ENCODE data around the gene LCE7A. TPM values are rescaled to one million over a fixed set of nuclear protein-coding genes. Genes with fewer than 3 reads are reported as not detected.

The LCE7A gene, protein sequence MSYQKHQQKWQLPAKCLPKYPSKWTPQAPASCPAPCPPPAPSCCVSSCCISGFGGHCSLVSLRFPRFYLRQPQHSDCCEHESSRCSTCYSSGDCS
- not detected in 2 replicates for total RNA-seq
- long read RNA-seq: 0 reads

GRCh38 chr1:152859696-152860095 lies at the start of gene LCE7A:
TSS of gene LCE7A (plus strand) at chr1:152859996. CDS start at chr1:152860698, 702 bp downstream.
- Mint-ChIP-seq H3K27me3 (ENCODE audit: low read depth) (no peaks in the 10 kb centered on the region), H3K9me3 (peaks cover 21% of the 10 kb centered on the region), H3K36me3 (ENCODE audit: low read depth) (no peaks in the 10 kb centered on the region)

DNA sequence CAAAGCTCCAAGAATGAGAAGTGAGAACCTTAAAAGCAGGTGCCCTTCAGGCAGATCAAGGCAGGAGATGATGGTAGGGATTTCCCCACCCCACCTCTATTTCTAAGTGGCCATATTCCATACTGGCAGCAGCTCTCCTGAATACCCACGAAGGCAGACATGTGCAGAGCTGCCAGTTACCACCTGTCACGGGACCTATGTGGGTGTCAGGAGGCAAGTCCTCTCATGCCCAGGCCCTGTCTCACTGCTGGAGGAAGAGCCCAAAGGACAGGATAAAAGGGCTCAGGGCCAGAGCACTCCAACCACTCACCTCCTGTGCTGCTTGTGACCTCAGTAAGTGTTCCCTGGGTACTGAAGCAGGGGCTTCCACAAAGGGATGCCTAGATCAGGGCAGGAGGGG lies 48.7 kb upstream of the LCE7A start:
- Mint-ChIP-seq H3K27ac (ENCODE audit: unreplicated experiment) (no peak overlapping the region), H3K4me1 (no peaks in the 10 kb centered on the region), H3K36me3 (ENCODE audit: low read depth) (no peaks in the 10 kb centered on the region), H3K27me3 (ENCODE audit: low read depth) (no peaks in the 10 kb centered on the region), H3K4me3 (no peak overlapping the region), H3K9me3 (peaks cover 27% of the 10 kb centered on the region)
- DNase-seq (ENCODE audit: low read depth, low spot score): no peak
- no peak for TF ChIP-seq CTCF (conservative IDR thresholded peaks at IDR 0.05)

More at GRCh38 chr1:152859696-152860095, at the start of gene LCE7A:
- Mint-ChIP-seq H3K27ac (ENCODE audit: unreplicated experiment) (no peak within 1 kb of the TSS), H3K4me3 (no peak within 1 kb of the TSS), H3K4me1 (no peaks in the 10 kb centered on the region)
- no peak for DNase-seq (ENCODE audit: low read depth, low spot score)
- TF ChIP-seq CTCF (conservative IDR thresholded peaks at IDR 0.05): no peak

- no peaks in the 10 kb centered on the region for H3K36me3 Mint-ChIP-seq (ENCODE audit: low read depth)
- TF ChIP-seq CTCF (conservative IDR thresholded peaks at IDR 0.05): no peak
- no peaks in the 10 kb centered on the region for H3K27me3 Mint-ChIP-seq (ENCODE audit: low read depth)
- no peak for DNase-seq (ENCODE audit: low read depth, low spot score)
- H3K4me3 Mint-ChIP-seq: no peak within 1 kb of the TSS
- H3K27ac Mint-ChIP-seq (ENCODE audit: unreplicated experiment): no peak within 1 kb of the TSS
- H3K4me1 Mint-ChIP-seq: no peaks in the 10 kb centered on the region
- peaks cover 29% of the 10 kb centered on the region for H3K9me3 Mint-ChIP-seq
These were observed 48.1 kb upstream of the LCE7A start, which contains the start of gene LCE1B for GRCh38 chr1:152811671-152812070. TSS of gene LCE1B (plus strand) at chr1:152811971. CDS start at chr1:152812447, 476 bp downstream.

- H3K36me3 Mint-ChIP-seq (ENCODE audit: low read depth): peaks cover 4% of the 10 kb centered on the region
- no peak for TF ChIP-seq CTCF (conservative IDR thresholded peaks at IDR 0.05)
- no peaks in the 10 kb centered on the region for H3K27me3 Mint-ChIP-seq (ENCODE audit: low read depth)
- no peaks in the 10 kb centered on the region for H3K4me1 Mint-ChIP-seq
- no peak overlapping the region for H3K27ac Mint-ChIP-seq (ENCODE audit: unreplicated experiment)
- H3K9me3 Mint-ChIP-seq: peaks cover 32% of the 10 kb centered on the region
- H3K4me3 Mint-ChIP-seq: no peak overlapping the region
- no peak for DNase-seq (ENCODE audit: low read depth, low spot score)
These were observed 42.5 kb upstream of the LCE7A start for GRCh38 chr1:152817309-152817708.

DNA sequence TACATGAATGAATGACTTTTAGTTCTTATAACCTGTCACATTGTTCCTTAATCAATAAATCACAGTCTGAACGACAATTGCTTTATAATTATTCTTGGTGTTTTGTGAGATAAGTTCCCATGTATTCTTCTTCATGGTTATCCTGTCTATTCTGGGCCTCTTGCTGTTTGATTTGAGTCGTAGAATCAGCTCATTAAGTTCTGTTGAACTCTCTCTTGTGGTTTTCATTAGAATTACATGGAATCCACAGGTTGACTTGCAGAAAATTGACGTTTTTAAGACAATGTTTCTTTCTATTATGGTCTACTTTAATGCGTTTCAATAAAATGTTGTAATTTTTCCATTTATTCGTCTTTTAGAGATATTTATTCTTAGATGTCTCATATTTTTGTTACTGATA lies 36.5 kb upstream of the LCE7A start:
- Mint-ChIP-seq H3K4me3 (no peak overlapping the region), H3K4me1 (no peaks in the 10 kb centered on the region), H3K9me3 (peaks cover 26% of the 10 kb centered on the region), H3K27me3 (ENCODE audit: low read depth) (no peaks in the 10 kb centered on the region), H3K27ac (ENCODE audit: unreplicated experiment) (no peak overlapping the region), H3K36me3 (ENCODE audit: low read depth) (peaks cover 10% of the 10 kb centered on the region)
- no peak for DNase-seq (ENCODE audit: low read depth, low spot score)
- TF ChIP-seq CTCF (conservative IDR thresholded peaks at IDR 0.05): no peak

Data from neural crest cell (in vitro differentiated cells).